Osteoblast (primary cell): Measurements from ENCODE around the gene ELANE. TPM values are rescaled to one million over a fixed set of nuclear protein-coding genes. Genes with fewer than 3 reads are reported as not detected.
A peak's percentile ranks its signal among the peaks of the same experiment; 100 is the strongest.

Experiments used
- DNase-seq: peaks from one replicate; pipeline ENCODE4 v3.0.0; 2011; ENCODE audit warnings: low spot score, mixed read lengths; ENCODE audit not compliant: insufficient read length; ENCODE audit errors: missing footprints
- H2AFZ ChIP-seq: 2 replicates; pipeline ENCODE4 v1.6.0; 2011; ENCODE audit warnings: mild to moderate bottlenecking, low read length
- H3K27ac ChIP-seq: 2 replicates; pipeline ENCODE4 v1.5.1; 2011; ENCODE audit warnings: mild to moderate bottlenecking, low read depth, low read length, moderate library complexity
- H3K27me3 ChIP-seq: 2 replicates; pipeline ENCODE4 v1.6.0; 2012; ENCODE audit warnings: mild to moderate bottlenecking, control low read depth, inconsistent platforms, low read length, moderate library complexity; ENCODE audit not compliant: insufficient read depth
- H3K36me3 ChIP-seq: 2 replicates; pipeline ENCODE4 v1.5.1; 2011; ENCODE audit warnings: mild to moderate bottlenecking, low read length, control low read depth, moderate library complexity; ENCODE audit not compliant: insufficient read depth
- H3K4me1 ChIP-seq: 2 replicates; pipeline ENCODE4 v1.5.1; 2011; ENCODE audit warnings: mild to moderate bottlenecking, low read length, control low read depth, moderate library complexity; ENCODE audit not compliant: insufficient read depth
- H3K4me2 ChIP-seq: 2 replicates; pipeline ENCODE4 v1.6.0; 2011; ENCODE audit warnings: mild to moderate bottlenecking, low read length; ENCODE audit not compliant: insufficient read depth
- H3K4me3 ChIP-seq: fragments of 200-600 bp; sonication (generic); 3 replicates; pipeline ENCODE4 v1.5.1; 2012; ENCODE audit warnings: mild to moderate bottlenecking, low read length, inconsistent platforms; ENCODE audit not compliant: insufficient read depth
- H3K79me2 ChIP-seq: 2 replicates; pipeline ENCODE4 v1.6.0; 2012; ENCODE audit warnings: mild to moderate bottlenecking, low read length, control low read depth, inconsistent platforms; ENCODE audit not compliant: insufficient read depth
- H3K9me3 ChIP-seq: 2 replicates; pipeline ENCODE4 v1.5.1; 2011; ENCODE audit warnings: low read depth, low read length, control low read depth
- H4K20me1 ChIP-seq: 2 replicates; pipeline ENCODE4 v1.6.0; 2012; ENCODE audit warnings: mild to moderate bottlenecking, low read length, control low read depth; ENCODE audit not compliant: insufficient read depth
- CTCF ChIP-seq: IDR thresholded peaks from 2 replicates; pipeline ENCODE4 v1.5.1; 2011; ENCODE audit warnings: mild to moderate bottlenecking, low read depth, low read length, moderate library complexity; ENCODE audit errors: extremely low read depth
- total RNA-seq: library from RNA; depleted of rRNA; stranded (reverse); fragments of >200 nt; gene quantifications from 2 replicates; pipeline ENCODE4 v1.2.3, GENCODE V29; 2012

The ELANE gene
- total RNA-seq, 1 donor, result 0.36 TPM

GRCh38 chr19:803686-804418 lies 48.3 kb upstream of the ELANE start:
- TF ChIP-seq CTCF, result no peak
- peak; percentile 89 for DNase-seq
- Histone ChIP-seq H2AFZ (no peak overlapping the region), H3K36me3 (peaks cover 86% of the 10 kb centered on the region), H3K9me3 (no peaks in the 10 kb centered on the region), H3K79me2 (peaks cover 100% of the 10 kb centered on the region), H3K4me2 (no peak overlapping the region), H3K27ac (no peak overlapping the region), H3K4me3 (no peak overlapping the region), H3K27me3 (no peaks in the 10 kb centered on the region), H4K20me1 (peaks cover 95% of the 10 kb centered on the region), H3K4me1 (peaks cover 36% of the 10 kb centered on the region)

- Histone ChIP-seq H3K4me2 (no peak overlapping the region), H3K79me2 (peaks cover 98% of the 10 kb centered on the region), H3K4me1 (peaks cover 32% of the 10 kb centered on the region), H4K20me1 (peaks cover 95% of the 10 kb centered on the region), H3K27ac (no peak overlapping the region), H2AFZ (no peak overlapping the region), H3K36me3 (peaks cover 88% of the 10 kb centered on the region), H3K27me3 (no peaks in the 10 kb centered on the region), H3K9me3 (no peaks in the 10 kb centered on the region), H3K4me3 (no peak overlapping the region)
- TF ChIP-seq CTCF, result no peak
- DNase-seq, result peak; percentile 85
Observed at GRCh38 chr19:804419-805165, 47.5 kb upstream of the ELANE start.

GRCh38 chr19:805166-805551 lies 46.9 kb upstream of the ELANE start:
- no peaks in the 10 kb centered on the region for H3K27me3 ChIP-seq
- no peak overlapping the region for H3K4me3 ChIP-seq
- peaks cover 91% of the 10 kb centered on the region for H3K36me3 ChIP-seq
- no peak overlapping the region for H2AFZ ChIP-seq
- H3K4me1 ChIP-seq, result peaks cover 27% of the 10 kb centered on the region
- H3K27ac ChIP-seq, result no peak overlapping the region
- DNase-seq, result peak; percentile 88
- peaks cover 98% of the 10 kb centered on the region for H3K79me2 ChIP-seq
- no peaks in the 10 kb centered on the region for H3K9me3 ChIP-seq
- H3K4me2 ChIP-seq, result no peak overlapping the region
- TF ChIP-seq CTCF, result no peak
- peaks cover 95% of the 10 kb centered on the region for H4K20me1 ChIP-seq
